HepG2 (cell line): ENCODE data around the gene ADCY5. TPM values are rescaled to one million over a fixed set of nuclear protein-coding genes. Genes with fewer than 3 reads are reported as not detected.

ENCODE experiments used
- ATAC-seq: fragments of 200-7000 bp; cut with Tn5 transposase; 3 replicates; pipeline ENCODE4 v1.9.1; 2020; ENCODE audit warnings: mild to moderate bottlenecking, moderate library complexity
- BruUV-seq: library from RNA; stranded (reverse); fragments of 400-500 nt; replicated peaks from 2 replicates; lab custom pipeline; 2021; lab: Mats Ljungman, UMichigan
- CTCF ChIA-PET: fragments of 300-600 bp; formaldehyde crosslinking; extraction: SDS; loops from one replicate; lab custom pipeline; 2021; ENCODE audit warnings: low total read pairs, inconsistent platforms, low intra/inter-chr PET ratio; lab: Yijun Ruan, JAX
- POLR2A ChIA-PET: fragments of 350-600 bp; sonication (Branson Sonifier 250); formaldehyde crosslinking; loops from one replicate; lab custom pipeline; 2020; ENCODE audit warnings: antibody characterized with exemption, inconsistent platforms; lab: Yijun Ruan, JAX
- DNase-seq: peaks from one replicate; pipeline ENCODE4 v3.0.0-alpha.2; 2015; ENCODE audit warnings: low spot score
- FAIRE-seq: peaks from 3 replicates; lab custom pipeline; 2011; peaks lifted over from hg19 to GRCh38; lab: Jason Lieb, UNC
- H2AFZ ChIP-seq: one replicate; pipeline ENCODE4 v1.6.1; 2011; ENCODE audit warnings: low read length, inconsistent platforms
- H3K27ac ChIP-seq: fragments of 300-600 bp; 3 replicates; pipeline ENCODE4 v1.8.0; 2011; ENCODE audit warnings: mixed run types, mild to moderate bottlenecking, mixed read lengths, low read length, inconsistent platforms; ENCODE audit not compliant: insufficient read depth; ENCODE audit errors: extremely low read length
- H3K27me3 ChIP-seq, 2 experiments: fragments of 200-600 bp in 1 of 2; 2 replicates in 1 of 2; 3 replicates in 1 of 2; pipeline versions ENCODE4 v1.6.0 to v1.8.0; 2011; ENCODE audit warnings: low read length in 2 of 2, mild to moderate bottlenecking in 2 of 2, moderate library complexity in 2 of 2, inconsistent platforms in 1 of 2; ENCODE audit not compliant: insufficient read depth in 2 of 2, control insufficient read depth in 1 of 2
- H3K36me3 ChIP-seq, 2 experiments: fragments of 200-600 bp in 1 of 2; replicated peaks in 1 of 2; 2 replicates in 1 of 2; 3 replicates in 1 of 2; pipeline versions ENCODE4 v1.5.1 to v1.8.0; 2011; ENCODE audit warnings: low read length in 2 of 2, inconsistent platforms in 1 of 2; ENCODE audit not compliant: insufficient read depth in 2 of 2, control insufficient read depth in 1 of 2
- H3K4me1 ChIP-seq: 2 replicates; pipeline ENCODE4 v1.5.1; 2012; ENCODE audit warnings: low read length, inconsistent platforms; ENCODE audit not compliant: insufficient read depth
- H3K4me2 ChIP-seq: 2 replicates; pipeline ENCODE4 v1.6.0; 2011; ENCODE audit warnings: low read depth, low read length, inconsistent platforms
- H3K4me3 ChIP-seq, 3 experiments: fragments of 200-600 bp in 1 of 3; sonication (generic), shearing (Covaris generic) in 1 of 3; replicated peaks in 1 of 3; 2 replicates each; pipeline ENCODE4 v1.5.1; 2011 to 2016; ENCODE audit warnings: low read length in 3 of 3, inconsistent platforms in 2 of 3, low read depth in 2 of 3, mild to moderate bottlenecking in 2 of 3, control low read depth in 1 of 3, mixed read lengths in 1 of 3; ENCODE audit not compliant: insufficient read depth in 1 of 3
- H3K79me2 ChIP-seq: one replicate; pipeline ENCODE4 v1.6.1; 2011; ENCODE audit warnings: low read length, inconsistent platforms; ENCODE audit not compliant: insufficient read depth
- H3K9ac ChIP-seq: 2 replicates; pipeline ENCODE4 v1.6.0; 2011; ENCODE audit warnings: mild to moderate bottlenecking, low read depth, low read length, inconsistent platforms; ENCODE audit not compliant: insufficient read depth
- H3K9me3 ChIP-seq: 2 replicates; pipeline ENCODE4 v1.5.1; 2012; ENCODE audit warnings: mild to moderate bottlenecking, low read length
- H4K20me1 ChIP-seq: 2 replicates; pipeline ENCODE4 v1.6.0; 2011; ENCODE audit warnings: inconsistent platforms, mild to moderate bottlenecking, low read length, moderate library complexity; ENCODE audit not compliant: insufficient read depth
- DMAP1 ChIP-seq: IDR thresholded peaks from 2 replicates; pipeline ENCODE4 v1.6.1; 2016
- E2F2 ChIP-seq: sonication (generic); formaldehyde crosslinking; IDR thresholded peaks from 2 replicates; pipeline ENCODE4 v1.4.0; 2020; ENCODE audit warnings: missing genetic modification reagents, borderline replicate concordance
- FOSL1 ChIP-seq: sonication (generic); formaldehyde crosslinking; IDR thresholded peaks from 2 replicates; pipeline ENCODE4 v1.9.0; 2021; ENCODE audit warnings: missing genetic modification reagents, borderline replicate concordance
- NCOA1 ChIP-seq: sonication (generic); formaldehyde crosslinking; IDR thresholded peaks from 2 replicates; pipeline ENCODE4 v1.9.0; 2021; ENCODE audit warnings: missing genetic modification reagents
- RELA ChIP-seq: sonication (generic); formaldehyde crosslinking; IDR thresholded peaks from 2 replicates; pipeline ENCODE4 v1.4.0; 2020; ENCODE audit warnings: missing genetic modification reagents
- SNAI1 ChIP-seq: sonication (generic); formaldehyde crosslinking; IDR thresholded peaks from 2 replicates; pipeline ENCODE4 v1.5.0; 2020; ENCODE audit warnings: mild to moderate bottlenecking, missing genetic modification reagents, borderline replicate concordance
- SOX13 ChIP-seq, 3 experiments: fragments of 450-650 bp in 1 of 3; sonication (generic) in 1 of 3; formaldehyde crosslinking in 1 of 3; IDR thresholded peaks in 2 of 3; conservative IDR thresholded peaks in 1 of 3; 2 replicates each; pipeline versions ENCODE4 v1.5.0 to v1.6.1; 2016 to 2020; ENCODE audit warnings: antibody characterized with exemption in 1 of 3, mild to moderate bottlenecking in 1 of 3, missing compliant biosample characterization in 1 of 3, missing genetic modification reagents in 1 of 3, moderate library complexity in 1 of 3
- ZNF296 ChIP-seq: sonication (generic); formaldehyde crosslinking; conservative IDR thresholded peaks from 2 replicates; pipeline ENCODE4 v1.5.0; 2020; ENCODE audit warnings: mild to moderate bottlenecking, missing genetic modification reagents
- ZNF574 ChIP-seq: sonication (generic); formaldehyde crosslinking; IDR thresholded peaks from 2 replicates; pipeline ENCODE4 v1.4.0; 2020; ENCODE audit warnings: missing genetic modification reagents
- WGBS: methylation state at CpG from one replicate; pipeline ENCODE4 v1.1.6; 2017; ENCODE audit warnings: low lambda C conversion rate; 5-methylcytosine and 5-hydroxymethylcytosine counted together
- in situ Hi-C: cut with HindIII; loops from 2 replicates; pipeline ENCODE4 v1.10.0; 2017; ENCODE audit warnings: low pct_unique_long_range_greater_than_20kb; ENCODE audit not compliant: extremely low pct_ligation_motif_present
- intact Hi-C: fragments of 100-400 bp; cut with micrococcal nuclease; formaldehyde crosslinking; loops from one replicate; pipeline ENCODE4 v1.10.0; 2022; ENCODE audit not compliant: unreplicated experiment
- polyA plus RNA-seq, 8 experiments: library from polyadenylated mRNA; depleted of rRNA in 3 of 8; stranded (reverse) in 7 of 8; unstranded in 1 of 8; fragments of >200 nt; fragmentation: Illumina TruSeq in 4 of 8; extraction: Trizol in 4 of 8; gene quantifications; 2 replicates each; pipeline versions ENCODE4 v1.2.1 to v1.2.3, GENCODE V29; 2011 to 2016; ENCODE audit warnings: low read depth in 4 of 8, missing spikeins in 1 of 8, mixed read lengths in 1 of 8; ENCODE audit not compliant: insufficient read depth in 1 of 8
- total RNA-seq, 5 experiments: library from RNA; depleted of rRNA; stranded (reverse); fragments of >200 nt; fragmentation: Illumina TruSeq; extraction: Trizol; gene quantifications; 2 replicates each; pipeline ENCODE4 v1.2.3, GENCODE V29; 2016; ENCODE audit warnings: low read depth in 1 of 5

Gene ADCY5
- total and polyA plus RNA-seq, 2 of the 13 experiments (the other 11 are each of a cell fraction or from before 2014, with no cell fraction given), result not detected

- Histone ChIP-seq H3K79me2 (no peaks in the 10 kb centered on the region), H3K36me3 (no peaks in the 10 kb centered on the region), H3K27ac (no peak overlapping the region), H3K4me1 (no peaks in the 10 kb centered on the region), H2AFZ (no peak overlapping the region), H3K4me2 (no peak overlapping the region), H4K20me1 (no peaks in the 10 kb centered on the region), H3K9ac (no peak overlapping the region), H3K9me3 (no peaks in the 10 kb centered on the region), H3K27me3 (peaks cover 6 to 67% of the 10 kb centered on the region in 2 experiments; a peak in 4 of 5 replicates), H3K4me3 (no peak overlapping the region)
- in situ Hi-C loops (no loop called here), intact Hi-C loops (no loop called here)
- BruUV-seq, result no TSS peak
- ChIA-PET CTCF (no interaction called here), POLR2A (no interaction called here)
- TF ChIP-seq E2F2 (CRISPR knock-in tag), result no peak
- WGBS, result 6% methylated on average over 1 of the region's 1 CpG
- ATAC-seq, result no peak
- no peak for DNase-seq
- no peak for FAIRE-seq
These were observed 125.1 kb downstream of the ADCY5 start for GRCh38 chr3:123323781-123324180.

GRCh38 chr3:123322866-123323265 is 126.0 kb downstream of the ADCY5 start:
- ChIA-PET CTCF (no interaction called here), POLR2A (no interaction called here)
- Histone ChIP-seq H3K4me2 (no peak overlapping the region), H4K20me1 (no peaks in the 10 kb centered on the region), H3K27me3 (peaks cover 6 to 71% of the 10 kb centered on the region in 2 experiments; a peak in 4 of 5 replicates), H3K4me3 (no peak overlapping the region), H3K79me2 (no peaks in the 10 kb centered on the region), H3K9ac (no peak overlapping the region), H3K36me3 (no peaks in the 10 kb centered on the region), H3K4me1 (no peaks in the 10 kb centered on the region), H2AFZ (no peak overlapping the region), H3K27ac (no peak overlapping the region), H3K9me3 (no peaks in the 10 kb centered on the region)
- TF ChIP-seq RELA (CRISPR knock-in tag) (no peak), ZNF574 (CRISPR knock-in tag) (no peak), FOSL1 (CRISPR knock-in tag) (no peak), SNAI1 (CRISPR knock-in tag) (no peak), ZNF296 (no peak), NCOA1 (CRISPR knock-in tag) (no peak), SOX13 (IDR thresholded peaks at IDR 0.05) (no peak), SOX13 (CRISPR knock-in tag; conservative IDR thresholded peaks at IDR 0.05 in 1 of 2, IDR thresholded peaks at IDR 0.05 in 1 of 2) (no peak), DMAP1 (no peak)
- in situ Hi-C loops, result no loop called here
- no peak for DNase-seq
- no TSS peak for BruUV-seq
- no peak for FAIRE-seq
- 35% methylated on average over 10 of the region's 11 CpGs for WGBS
- ATAC-seq, result no peak
- intact Hi-C loops, result no loop called here
